Activated CD8-positive, alpha-beta memory T cell treated with anti-CD3 and anti-CD28 coated beads, Interleukin-2, amount 50 U/mL, for 1 hour (primary cell): ENCODE data around the gene CHDH.

Source experiments
- DNase-seq: peaks from one replicate; pipeline ENCODE4 v3.0.0-alpha.2; 2020; ENCODE audit errors: extremely low read depth

Gene CHDH

DNA sequence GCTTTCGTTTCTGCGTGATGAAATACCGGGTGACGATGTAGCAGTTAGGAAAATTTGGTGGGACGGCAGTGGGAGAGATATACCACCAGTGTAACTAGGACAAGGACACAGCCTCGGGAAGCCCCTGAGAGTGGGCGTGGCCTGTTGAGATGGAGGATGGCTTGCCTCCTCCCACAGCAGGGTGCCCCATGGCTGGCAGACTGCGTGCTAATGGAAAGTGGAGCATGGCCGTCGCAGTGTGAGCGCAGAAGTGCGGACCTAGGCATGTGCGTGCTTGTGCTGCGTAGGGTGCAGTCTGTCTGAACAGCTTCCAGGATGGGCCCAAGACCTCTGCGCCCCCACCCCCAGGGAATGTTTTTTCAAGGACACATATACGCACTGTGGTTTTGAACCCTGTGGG lies 56.8 kb downstream of the CHDH start:
- DNase-seq = no peak

- DNase-seq = no peak
These were observed 58.2 kb downstream of the CHDH start for GRCh38 chr3:53788038-53788437.

GRCh38 chr3:53787016-53787415 lies 59.2 kb downstream of the CHDH start:
- no peak for DNase-seq

- DNase-seq = no peak
These were observed 65.4 kb downstream of the CHDH start for GRCh38 chr3:53780806-53781205.

- DNase-seq = no peak
These were observed 66.0 kb downstream of the CHDH start for GRCh38 chr3:53780171-53780570.

DNA sequence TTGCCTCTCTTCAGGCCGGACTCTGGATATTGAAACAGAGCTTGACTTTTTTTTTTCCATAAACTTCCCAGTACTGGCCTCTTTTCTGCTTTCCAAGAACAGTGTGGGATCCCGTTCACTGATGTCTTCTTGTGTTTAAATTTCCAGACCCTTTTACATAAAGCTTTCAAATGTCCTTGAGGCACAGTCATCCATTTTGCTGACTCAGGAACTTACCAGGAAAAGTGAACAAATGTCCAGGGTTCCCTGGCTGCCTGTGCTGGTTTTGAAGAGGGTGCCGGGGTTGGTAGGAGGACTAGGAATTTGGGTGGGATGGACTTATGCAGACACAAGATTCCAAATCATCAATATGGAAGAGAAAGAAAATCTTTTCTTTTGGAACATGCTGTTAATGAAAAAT lies 68.1 kb downstream of the CHDH start:
- DNase-seq = no peak

DNA sequence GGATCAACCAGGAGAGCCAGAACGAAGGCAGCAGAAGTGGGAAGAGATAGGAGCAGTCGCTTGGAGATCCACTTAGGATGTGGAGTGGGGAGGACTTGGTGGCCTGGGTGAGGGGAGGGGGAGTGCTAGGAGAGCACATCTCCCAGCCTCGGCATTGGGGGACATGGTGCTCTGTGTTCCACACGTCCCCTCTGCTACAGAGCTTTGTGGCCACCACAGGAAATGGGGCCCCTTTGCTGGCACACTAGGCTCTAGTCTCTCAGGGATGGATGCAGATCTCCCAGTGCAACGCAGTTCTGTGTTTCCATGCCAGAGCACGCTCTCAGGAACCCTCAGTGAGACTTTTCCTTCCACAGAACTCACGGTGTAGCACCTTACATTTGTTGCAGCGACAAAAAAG lies 68.8 kb downstream of the CHDH start:
- no peak for DNase-seq

DNA sequence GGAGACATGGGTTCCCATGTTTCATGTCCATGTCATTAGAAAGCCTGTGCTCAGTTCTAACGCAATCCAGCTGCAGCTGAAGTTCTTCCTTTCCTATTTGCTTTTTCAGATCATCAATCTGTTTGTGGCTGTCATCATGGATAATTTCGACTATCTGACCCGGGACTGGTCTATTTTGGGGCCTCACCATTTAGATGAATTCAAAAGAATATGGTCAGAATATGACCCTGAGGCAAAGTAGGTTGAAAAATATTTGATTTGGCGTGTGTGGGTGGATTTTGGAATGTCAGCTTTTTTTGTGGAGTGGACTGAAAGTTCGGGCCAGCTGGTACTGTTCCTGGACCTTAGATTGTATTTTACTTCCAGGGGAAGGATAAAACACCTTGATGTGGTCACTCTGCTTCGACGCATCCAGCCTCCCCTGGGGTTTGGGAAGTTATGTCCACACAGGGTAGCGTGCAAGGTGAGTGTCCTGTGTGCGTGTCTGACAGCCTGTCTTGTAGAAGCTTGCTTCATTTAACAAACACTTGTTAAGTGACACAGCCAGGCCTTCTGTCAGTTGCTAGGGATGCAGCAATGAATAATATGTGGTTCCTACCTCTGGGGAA lies 69.6 kb downstream of the CHDH start:
- DNase-seq = no peak

- no peak for DNase-seq
These were observed 70.4 kb downstream of the CHDH start for GRCh38 chr3:53775834-53776251.

DNA sequence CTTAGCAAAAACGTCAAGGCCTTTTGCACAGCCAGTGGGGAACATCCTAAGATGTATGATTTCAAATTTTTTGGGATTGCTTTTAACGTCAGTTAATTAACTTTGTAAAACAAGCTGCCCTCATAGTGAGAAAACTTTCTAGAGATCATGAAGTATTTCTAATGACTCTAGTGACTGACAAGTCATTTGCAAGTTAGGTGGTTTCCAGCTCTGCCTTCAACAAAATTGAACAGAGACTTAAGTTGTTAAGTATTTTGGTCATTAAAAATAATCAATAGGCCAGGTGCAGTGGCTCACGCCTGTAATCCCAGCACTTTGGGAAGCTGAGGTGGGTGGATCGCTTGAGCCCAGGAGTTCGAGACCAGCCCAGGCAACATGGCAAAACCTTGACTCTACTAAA lies 71.2 kb downstream of the CHDH start:
- no peak for DNase-seq

GRCh38 chr3:53774414-53774813 lies 71.8 kb downstream of the CHDH start:
- no peak for DNase-seq

DNA sequence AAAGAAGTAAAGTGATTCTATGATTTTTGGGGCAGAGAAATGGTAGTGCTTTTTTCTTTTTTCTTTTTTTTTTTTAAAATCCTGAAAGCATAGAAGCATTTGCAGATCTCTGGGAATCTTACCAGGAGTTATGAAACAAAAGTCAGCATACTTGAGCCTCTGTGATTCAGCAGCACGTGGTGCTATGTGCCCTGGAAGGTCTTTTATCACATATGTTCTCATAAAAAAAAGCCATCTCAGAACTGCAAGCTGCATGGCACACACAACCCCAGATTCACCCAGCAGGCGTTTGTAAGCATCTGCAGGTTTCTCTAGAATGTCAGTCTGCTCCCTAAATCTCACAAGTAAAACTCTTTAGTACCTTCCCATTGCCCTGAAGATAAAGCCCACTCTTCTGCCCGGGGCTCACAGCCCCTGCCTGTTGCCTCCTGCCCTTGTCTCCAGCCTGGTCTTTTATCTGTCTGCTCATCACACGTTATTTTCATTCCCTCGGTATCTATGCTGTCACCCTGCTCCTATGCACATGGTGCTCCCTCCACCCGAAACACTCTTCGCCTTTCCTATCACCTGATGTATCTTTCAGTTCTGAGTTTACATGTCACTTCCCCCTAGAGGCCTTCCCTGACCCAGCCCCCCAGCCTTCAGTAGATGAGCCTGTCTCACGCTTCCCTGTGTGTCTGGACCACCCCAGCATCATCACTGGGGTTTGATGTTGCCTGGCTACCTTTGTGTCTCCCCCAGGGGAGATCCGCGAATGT lies 72.4 kb downstream of the CHDH start:
- DNase-seq = no peak

DNA sequence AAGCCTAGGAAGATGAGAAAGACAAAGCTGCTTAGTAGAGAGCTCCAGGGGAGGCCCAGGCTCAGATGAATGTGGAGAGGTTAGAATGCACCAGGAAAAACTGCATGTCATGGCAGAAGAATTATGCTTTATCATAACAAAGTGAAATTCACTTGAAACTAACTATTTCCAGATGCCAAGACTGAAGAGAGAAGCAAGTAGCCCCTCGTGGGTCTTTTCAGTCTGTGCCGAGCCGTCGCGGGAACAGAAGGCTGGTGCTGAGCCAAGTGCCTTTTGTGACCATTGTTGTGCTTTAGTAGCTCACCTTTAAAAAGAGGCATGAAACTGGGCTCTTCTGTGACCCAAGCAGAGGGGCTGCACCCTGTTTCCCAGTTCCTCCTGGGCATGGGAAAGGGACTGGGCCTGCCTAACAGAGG lies 73.2 kb downstream of the CHDH start:
- no peak for DNase-seq

DNA sequence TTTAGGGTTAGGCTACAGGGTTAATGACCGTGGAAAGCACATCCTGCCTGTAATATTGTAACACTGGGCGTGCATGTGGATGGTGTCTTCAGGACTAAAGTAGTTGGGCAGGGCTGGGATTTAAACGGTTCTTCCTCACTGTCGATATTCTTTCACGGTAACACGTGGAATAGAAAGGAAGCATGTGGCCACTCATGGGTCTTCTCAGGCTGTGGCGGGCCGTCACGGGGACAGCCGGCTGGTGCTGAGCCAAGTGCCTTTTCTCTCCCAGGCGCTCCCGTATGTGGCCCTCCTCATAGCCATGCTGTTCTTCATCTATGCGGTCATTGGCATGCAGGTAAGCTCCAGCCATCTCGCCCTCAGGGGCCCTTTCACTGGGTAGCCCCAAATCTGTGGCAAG lies 73.7 kb downstream of the CHDH start:
- DNase-seq = no peak

- DNase-seq = no peak
These were observed 77.5 kb downstream of the CHDH start for GRCh38 chr3:53768478-53769459.

DNA sequence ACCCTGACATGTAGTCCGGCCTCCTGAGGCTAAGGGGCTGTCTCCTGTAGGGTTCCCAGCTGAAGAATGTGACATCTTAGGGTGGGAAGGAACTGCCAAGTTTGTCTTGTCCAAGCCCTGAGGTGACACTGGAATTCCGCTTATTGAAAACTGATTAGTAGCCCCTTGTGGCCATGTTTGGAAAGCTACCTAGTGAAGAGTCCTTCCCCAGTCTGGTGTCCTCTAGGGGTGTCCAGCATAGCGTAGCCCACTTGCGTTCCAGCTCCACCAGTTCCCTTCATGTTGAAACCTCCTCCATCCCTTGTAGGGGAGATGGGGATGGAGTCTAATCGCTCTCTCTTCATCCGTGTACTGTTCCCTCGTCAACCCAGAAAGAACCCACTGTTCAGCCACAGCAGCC lies 79.5 kb downstream of the CHDH start:
- no peak for DNase-seq

DNA sequence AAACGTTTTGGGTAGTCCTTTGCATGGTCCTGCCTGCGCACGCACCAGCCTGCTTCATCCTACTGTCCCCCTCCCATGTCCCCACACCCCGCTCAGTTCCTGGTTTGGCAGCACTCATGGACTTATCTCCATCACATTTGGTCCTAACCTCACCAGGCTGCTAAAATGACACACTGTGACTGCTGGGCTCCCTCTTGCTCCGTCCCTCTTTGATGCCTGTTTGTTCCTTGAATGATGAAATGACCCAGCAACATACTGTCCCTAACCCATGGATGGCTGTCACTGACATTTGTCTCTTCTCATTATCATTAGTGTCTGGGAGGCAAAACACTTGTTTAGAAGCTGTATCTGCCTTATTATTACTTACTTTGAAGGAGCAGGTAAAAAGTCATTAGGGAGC lies 80.5 kb downstream of the CHDH start:
- no peak for DNase-seq

DNA sequence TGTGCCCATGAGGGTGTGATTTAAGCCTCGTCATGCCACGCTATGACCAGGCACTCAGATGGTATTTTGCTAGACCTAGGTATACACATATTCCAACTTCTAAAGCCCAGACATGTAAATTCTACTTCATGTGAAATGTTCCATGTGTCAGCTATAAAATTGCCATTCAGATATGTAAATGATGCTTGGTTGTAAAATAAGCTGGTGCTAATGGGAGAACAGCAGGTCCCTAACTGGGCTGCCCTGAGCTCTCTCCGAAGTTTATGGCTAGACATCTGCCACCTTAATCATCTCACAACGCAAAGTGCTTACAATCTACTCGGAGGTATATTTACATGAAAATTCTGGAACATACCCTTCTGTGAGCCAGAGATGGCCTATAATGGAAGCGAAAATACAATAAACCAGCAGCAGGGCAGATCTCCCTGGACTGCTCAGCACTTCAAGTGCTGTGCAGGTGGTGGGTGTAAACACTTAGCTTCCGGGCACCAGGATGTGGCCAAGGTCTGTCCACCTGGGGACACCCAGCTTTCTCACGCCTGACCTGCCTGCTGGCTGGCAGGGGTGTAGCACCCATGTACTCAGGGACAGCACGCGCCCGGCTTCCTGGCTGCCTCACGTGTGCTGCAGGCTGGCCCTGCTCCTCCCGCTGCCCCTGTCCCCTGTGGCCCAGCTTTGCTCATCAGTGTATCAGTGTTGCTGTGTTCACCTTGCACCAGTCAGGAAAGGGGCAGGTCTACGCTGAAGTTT lies 82.0 kb downstream of the CHDH start:
- DNase-seq = no peak

DNA sequence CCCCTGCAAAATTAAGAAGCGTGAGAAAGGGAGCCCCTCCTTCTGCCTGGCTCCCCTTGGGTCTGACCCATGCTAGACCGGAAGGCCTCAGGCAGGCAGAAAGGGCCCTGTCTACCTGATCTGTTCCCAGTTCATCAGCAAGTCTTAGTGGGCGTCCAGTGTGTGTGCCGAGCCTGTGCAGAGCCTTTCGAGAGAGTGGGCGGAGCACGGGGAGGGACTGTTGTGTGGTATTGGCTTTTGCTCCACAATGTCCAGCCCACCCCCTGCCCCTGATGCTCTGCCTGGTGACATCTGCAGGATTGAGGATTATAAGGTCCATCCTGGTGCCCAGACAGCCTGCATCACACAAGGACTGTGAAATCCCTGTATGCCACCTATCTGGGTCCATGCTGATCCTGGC lies 82.9 kb downstream of the CHDH start:
- DNase-seq = no peak
